ENCODE data around the gene KCNF1.

KCNF1 gene

DNA sequence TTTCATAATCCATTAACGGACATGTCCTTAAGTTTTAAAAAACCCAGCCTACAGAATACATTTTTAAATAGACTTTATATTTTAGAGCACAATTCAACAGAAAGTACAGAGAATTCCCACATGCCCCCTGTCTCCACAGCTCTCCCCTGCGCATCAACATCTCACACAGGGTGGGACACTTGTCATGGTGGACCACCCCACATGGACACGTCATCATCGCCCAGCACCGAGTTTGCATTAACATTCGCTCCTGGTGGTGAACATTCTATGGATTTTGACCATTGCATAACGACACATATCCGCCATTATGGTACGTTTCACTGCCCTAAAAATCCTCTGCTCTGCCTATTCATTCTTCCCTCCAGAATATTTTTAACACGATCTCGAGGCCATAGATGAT lies 1.1 kb upstream of the KCNF1 start:
- TF ChIP-seq EZH2phosphoT487 (IDR thresholded peaks at IDR 0.05; ENCODE audit: low read length): no peak
- Histone ChIP-seq H3K9ac (ENCODE audit: low read length) (no peak overlapping the region), H4K20me1 (ENCODE audit: insufficient read depth, low read length) (no peaks in the 10 kb centered on the region), H3F3A (ENCODE audit: insufficient read depth, low read length) (no peaks in the 10 kb centered on the region), H3K36me3 (replicated peaks; ENCODE audit: insufficient read depth, low read length) (no peaks in the 10 kb centered on the region), H3K9me2 (replicated peaks; ENCODE audit: insufficient read depth, low read length) (no peaks in the 10 kb centered on the region), H2AFZ (ENCODE audit: low read length) (no peak overlapping the region), H3K27me3 (replicated peaks; ENCODE audit: insufficient read depth, low read length) (peaks cover 21% of the 10 kb centered on the region; the same call in 1 of the 2 replicates), H3K4me3 (ENCODE audit: low read length) (no peak overlapping the region), H3K79me2 (ENCODE audit: low read length) (no peaks in the 10 kb centered on the region), H3K27ac (ENCODE audit: low read length) (no peak overlapping the region), H3K4me1 (ENCODE audit: low read length) (no peaks in the 10 kb centered on the region), H3K9me3 (replicated peaks; ENCODE audit: insufficient read depth, low read length) (no peaks in the 10 kb centered on the region), H3K4me2 (ENCODE audit: low read depth, low read length) (no peak overlapping the region)
- DNase-seq: no peak

DNA sequence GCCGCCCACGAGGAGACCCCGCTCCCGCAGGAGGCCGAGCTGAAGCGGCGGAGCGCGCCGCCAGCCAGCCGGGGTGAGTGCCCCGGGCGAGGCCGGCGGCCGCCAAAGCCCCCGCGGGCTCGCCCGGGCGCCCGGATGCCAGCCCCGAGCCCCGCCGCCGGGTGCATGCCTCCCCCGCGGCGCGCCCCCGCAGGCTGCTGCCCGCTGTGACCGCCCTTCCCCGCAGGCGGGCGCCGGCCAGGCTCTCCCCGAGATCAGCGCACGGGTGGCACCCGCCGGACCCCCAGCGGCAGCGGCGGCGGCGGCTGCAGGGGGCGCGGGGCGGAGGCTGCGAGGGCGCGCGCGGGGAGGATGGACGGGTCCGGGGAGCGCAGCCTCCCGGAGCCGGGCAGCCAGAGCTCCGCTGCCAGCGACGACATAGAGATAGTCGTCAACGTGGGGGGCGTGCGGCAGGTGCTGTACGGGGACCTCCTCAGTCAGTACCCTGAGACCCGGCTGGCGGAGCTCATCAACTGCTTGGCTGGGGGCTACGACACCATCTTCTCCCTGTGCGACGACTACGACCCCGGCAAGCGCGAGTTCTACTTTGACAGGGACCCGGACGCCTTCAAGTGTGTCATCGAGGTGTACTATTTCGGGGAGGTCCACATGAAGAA lies 470 bp downstream of the KCNF1 start:
- Histone ChIP-seq H3K27ac (ENCODE audit: low read length) (no peak overlapping the region), H2AFZ (ENCODE audit: low read length) (no peak overlapping the region), H3K27me3 (replicated peaks; ENCODE audit: insufficient read depth, low read length) (peaks cover 21% of the 10 kb centered on the region; the same call in 1 of the 2 replicates), H4K20me1 (ENCODE audit: insufficient read depth, low read length) (no peaks in the 10 kb centered on the region), H3K4me1 (ENCODE audit: low read length) (no peaks in the 10 kb centered on the region), H3K9me3 (replicated peaks; ENCODE audit: insufficient read depth, low read length) (no peaks in the 10 kb centered on the region), H3K4me2 (ENCODE audit: low read depth, low read length) (no peak overlapping the region), H3K9ac (ENCODE audit: low read length) (no peak overlapping the region), H3K36me3 (replicated peaks; ENCODE audit: insufficient read depth, low read length) (no peaks in the 10 kb centered on the region), H3K79me2 (ENCODE audit: low read length) (no peaks in the 10 kb centered on the region), H3K9me2 (replicated peaks; ENCODE audit: insufficient read depth, low read length) (no peaks in the 10 kb centered on the region), H3F3A (ENCODE audit: insufficient read depth, low read length) (no peaks in the 10 kb centered on the region), H3K4me3 (ENCODE audit: low read length) (no peak overlapping the region)
- no peak for DNase-seq
- TF ChIP-seq EZH2 (optimal IDR thresholded peaks at IDR 0.05; ENCODE audit: low read depth, low read length) (no peak), EZH2phosphoT487 (IDR thresholded peaks at IDR 0.05; ENCODE audit: low read length) (no peak)
- TF ChIP-seq, protein P1, sequence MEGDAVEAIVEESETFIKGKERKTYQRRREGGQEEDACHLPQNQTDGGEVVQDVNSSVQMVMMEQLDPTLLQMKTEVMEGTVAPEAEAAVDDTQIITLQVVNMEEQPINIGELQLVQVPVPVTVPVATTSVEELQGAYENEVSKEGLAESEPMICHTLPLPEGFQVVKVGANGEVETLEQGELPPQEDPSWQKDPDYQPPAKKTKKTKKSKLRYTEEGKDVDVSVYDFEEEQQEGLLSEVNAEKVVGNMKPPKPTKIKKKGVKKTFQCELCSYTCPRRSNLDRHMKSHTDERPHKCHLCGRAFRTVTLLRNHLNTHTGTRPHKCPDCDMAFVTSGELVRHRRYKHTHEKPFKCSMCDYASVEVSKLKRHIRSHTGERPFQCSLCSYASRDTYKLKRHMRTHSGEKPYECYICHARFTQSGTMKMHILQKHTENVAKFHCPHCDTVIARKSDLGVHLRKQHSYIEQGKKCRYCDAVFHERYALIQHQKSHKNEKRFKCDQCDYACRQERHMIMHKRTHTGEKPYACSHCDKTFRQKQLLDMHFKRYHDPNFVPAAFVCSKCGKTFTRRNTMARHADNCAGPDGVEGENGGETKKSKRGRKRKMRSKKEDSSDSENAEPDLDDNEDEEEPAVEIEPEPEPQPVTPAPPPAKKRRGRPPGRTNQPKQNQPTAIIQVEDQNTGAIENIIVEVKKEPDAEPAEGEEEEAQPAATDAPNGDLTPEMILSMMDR (IDR thresholded peaks at IDR 0.05; ENCODE audit: low read length): no peak

DNA sequence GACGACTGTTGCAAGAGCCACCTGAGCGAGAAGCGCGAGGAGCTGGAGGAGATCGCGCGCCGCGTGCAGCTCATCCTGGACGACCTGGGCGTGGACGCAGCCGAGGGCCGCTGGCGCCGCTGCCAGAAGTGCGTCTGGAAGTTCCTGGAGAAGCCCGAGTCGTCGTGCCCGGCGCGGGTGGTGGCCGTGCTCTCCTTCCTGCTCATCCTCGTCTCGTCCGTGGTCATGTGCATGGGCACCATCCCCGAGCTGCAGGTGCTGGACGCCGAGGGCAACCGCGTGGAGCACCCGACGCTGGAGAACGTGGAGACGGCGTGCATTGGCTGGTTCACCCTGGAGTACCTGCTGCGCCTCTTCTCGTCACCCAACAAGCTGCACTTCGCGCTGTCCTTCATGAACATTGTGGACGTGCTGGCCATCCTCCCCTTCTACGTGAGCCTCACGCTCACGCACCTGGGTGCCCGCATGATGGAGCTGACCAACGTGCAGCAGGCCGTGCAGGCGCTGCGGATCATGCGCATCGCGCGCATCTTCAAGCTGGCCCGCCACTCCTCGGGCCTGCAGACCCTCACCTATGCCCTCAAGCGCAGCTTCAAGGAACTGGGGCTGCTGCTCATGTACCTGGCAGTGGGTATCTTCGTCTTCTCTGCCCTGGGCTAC lies 1.2 kb downstream of the KCNF1 start:
- no peak for DNase-seq
- no peaks in the 10 kb centered on the region for H3K9me2 ChIP-seq (replicated peaks; ENCODE audit: insufficient read depth, low read length)
- no peak overlapping the region for H3K4me3 ChIP-seq (ENCODE audit: low read length)
- H2AFZ ChIP-seq (ENCODE audit: low read length): no peak overlapping the region
- TF ChIP-seq EZH2 (optimal IDR thresholded peaks at IDR 0.05; ENCODE audit: low read depth, low read length) (no peak), EZH2phosphoT487 (IDR thresholded peaks at IDR 0.05; ENCODE audit: low read length) (no peak)
- TF ChIP-seq, protein P1 (IDR thresholded peaks at IDR 0.05; ENCODE audit: low read length): no peak
- H3K4me2 ChIP-seq (ENCODE audit: low read depth, low read length): no peak overlapping the region
- H3K36me3 ChIP-seq (replicated peaks; ENCODE audit: insufficient read depth, low read length): no peaks in the 10 kb centered on the region
- H3K9me3 ChIP-seq (replicated peaks; ENCODE audit: insufficient read depth, low read length): no peaks in the 10 kb centered on the region
- no peaks in the 10 kb centered on the region for H3F3A ChIP-seq (ENCODE audit: insufficient read depth, low read length)
- no peak overlapping the region for H3K27ac ChIP-seq (ENCODE audit: low read length)
- no peak overlapping the region for H3K9ac ChIP-seq (ENCODE audit: low read length)
- H3K27me3 ChIP-seq (replicated peaks; ENCODE audit: insufficient read depth, low read length): peaks cover 21% of the 10 kb centered on the region; the same call in 1 of the 2 replicates
- no peaks in the 10 kb centered on the region for H4K20me1 ChIP-seq (ENCODE audit: insufficient read depth, low read length)
- no peaks in the 10 kb centered on the region for H3K4me1 ChIP-seq (ENCODE audit: low read length)
- H3K79me2 ChIP-seq (ENCODE audit: low read length): no peaks in the 10 kb centered on the region
